HG02885 (cell line): Measurements from ENCODE around the gene POLK.
"Not testable (repeated sequence)": the region's sequence is repeated elsewhere in the genome, so short reads cannot be mapped to it uniquely, and the experiment has no call there.

Source experiments
- ATAC-seq: cut with Tn5 transposase; IDR thresholded peaks from one replicate; pipeline ENCODE4 v1.9.1; 2021; ENCODE audit warnings: mild to moderate bottlenecking; ENCODE audit not compliant: unreplicated experiment, poor library complexity

Gene POLK

DNA sequence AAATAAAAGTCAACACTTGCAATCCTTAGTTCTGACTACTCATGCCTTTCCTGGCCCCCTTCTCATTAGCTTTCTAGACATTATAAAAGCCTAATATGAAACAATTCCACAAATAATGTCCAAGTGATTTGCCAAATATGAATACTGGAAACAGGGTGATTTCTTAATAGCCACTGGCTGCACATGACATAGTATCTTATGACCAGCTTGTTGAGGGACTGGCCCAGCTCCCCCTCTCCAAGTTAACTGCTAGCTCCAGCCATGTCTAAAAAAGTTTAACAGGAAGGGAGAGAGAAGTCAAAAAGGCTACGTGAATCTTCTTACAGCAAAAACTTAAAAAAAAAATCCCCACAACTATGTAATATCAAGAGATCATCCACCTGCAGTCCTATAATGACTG, 1.7 kb upstream of the POLK start:
- ATAC-seq = no peak

DNA sequence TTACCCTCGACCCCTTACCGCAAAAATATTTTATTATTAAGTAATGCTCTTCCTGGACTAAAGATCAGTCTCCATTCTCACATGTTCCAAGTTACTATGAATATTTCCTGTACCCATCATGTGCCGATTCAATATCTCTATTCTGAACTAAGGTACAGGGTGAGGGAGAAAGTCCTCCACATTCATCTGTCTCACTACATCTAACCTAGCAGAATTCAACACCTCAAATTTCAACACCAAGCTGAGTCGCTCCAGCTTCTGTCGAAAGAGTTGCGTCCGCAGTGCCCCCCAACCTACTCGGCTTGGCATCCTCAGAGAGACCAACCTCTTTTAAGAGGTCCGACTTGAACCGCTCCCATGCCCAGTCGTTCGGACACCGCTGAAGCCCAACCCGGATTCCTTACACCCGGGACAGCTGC, 1.3 kb upstream of the POLK start:
- ATAC-seq = no peak

DNA sequence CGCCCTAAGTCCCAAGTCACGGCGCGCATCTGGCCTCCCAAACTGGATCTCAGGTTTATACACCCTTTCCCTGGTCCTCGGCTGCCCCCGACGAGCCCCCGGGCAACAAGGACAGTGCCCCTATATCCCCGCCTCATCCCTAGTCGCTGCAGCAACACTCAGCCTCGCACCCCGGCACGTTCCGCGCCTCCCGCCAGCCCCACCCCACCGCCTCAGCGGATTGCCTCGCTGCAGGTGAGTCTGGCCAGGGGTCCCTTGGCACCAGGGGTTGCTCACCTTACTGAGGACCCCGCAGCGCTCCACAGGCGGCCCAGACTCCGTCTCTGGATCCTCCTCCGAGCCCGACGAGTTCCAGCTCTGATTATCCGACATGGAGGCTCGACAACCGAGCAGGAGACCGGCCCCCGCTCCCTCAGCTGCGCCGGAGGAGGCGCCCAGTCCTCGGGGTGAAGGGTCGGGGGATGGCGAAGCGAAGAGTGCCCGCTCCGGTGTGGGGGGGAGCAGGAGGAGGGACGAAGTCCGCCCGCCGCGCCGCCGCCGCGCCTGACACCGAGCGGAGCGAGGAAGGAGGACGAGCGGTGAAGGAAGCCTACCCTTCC, 756 bp upstream of the POLK start:
- ATAC-seq = peak; percentile 32

DNA sequence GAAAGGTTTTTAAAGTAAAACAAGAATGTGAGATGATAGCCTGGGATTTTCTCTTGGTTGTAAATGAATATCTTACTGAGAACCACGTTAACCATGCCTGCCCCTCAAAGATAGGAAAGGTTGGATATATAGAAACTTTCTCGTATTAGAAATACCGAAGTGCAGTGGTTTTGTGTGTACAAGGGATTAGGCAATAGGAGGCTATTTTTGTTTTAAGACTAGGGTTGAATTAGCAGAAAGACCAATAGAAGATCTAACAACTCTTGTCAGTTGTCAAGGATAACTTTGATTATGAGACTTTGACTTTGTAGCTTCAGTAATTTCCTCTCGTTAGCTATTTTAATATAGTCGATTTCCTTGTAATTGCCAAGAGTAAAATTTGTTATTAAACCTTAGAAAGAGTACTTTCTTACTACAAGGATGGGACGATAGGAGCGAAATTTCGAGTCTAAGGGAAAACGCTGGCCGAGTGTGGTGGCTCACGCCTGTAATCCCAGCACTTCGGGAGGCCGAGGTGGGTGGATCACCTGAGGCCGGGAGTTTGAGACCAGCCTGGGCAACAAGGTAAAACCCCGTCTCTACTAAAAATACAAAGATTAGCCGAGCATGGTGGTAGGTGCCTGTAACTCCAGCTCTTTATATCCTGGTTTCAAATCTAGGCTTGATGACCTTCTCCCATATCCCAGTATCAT, 838 bp downstream of the POLK start:
- no peak for ATAC-seq

DNA sequence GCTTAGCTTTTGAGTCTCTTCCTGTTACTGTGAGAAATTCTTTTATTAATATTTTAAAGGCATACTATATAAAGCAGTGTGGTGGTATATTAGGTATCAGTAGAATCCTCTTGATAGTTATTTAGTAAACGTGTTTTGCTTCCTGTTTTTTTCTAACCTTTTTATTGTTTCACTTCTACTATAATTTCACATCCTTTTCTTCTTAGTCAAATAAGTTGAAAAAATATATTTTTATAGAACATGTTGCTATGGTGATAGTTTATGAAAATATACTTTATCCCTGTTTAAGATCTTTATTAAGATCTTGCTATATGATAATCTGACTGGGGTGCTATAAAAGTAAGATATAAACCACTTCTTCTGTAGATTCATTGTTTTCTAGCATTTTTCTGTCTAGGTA, 2.1 kb downstream of the POLK start:
- no peak for ATAC-seq

DNA sequence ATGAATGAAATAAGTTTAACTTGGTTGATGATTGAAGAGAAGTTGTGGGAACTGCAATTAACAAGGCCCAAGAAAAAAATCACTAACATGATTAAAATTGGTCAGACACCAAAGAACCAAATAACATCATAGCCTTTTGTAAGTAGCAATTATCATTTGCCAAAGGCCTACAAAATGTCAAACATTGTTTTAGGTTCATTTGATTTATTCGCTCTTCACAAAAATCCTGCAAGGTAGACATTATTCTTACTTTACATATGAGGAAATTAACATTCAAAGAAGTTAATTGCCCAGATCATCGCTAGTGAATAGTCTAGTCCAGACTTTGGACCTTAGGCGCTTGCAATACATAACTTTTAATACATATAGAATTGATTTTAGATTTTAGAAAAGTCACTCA, 2.6 kb downstream of the POLK start:
- ATAC-seq = no peak

DNA sequence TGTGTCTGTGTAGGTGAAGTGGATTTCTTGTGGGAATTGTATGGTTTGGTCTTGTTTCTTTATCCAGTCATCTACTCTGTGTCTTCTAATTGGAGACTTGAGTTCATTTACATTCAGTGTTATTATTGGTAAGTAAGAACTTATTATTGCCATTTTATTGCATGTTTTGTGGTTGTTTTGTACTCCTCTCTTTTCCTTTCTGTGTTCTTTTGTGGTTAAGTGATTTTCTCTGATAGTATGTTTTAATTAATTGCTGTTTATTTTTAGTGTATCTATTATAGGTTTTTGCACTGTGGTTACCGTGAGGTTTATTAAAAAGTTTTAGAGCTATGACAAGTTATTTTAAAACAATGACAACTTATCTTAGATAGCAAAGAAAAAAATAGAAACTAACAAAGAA, 8.1 kb downstream of the POLK start:
- no peak for ATAC-seq

DNA sequence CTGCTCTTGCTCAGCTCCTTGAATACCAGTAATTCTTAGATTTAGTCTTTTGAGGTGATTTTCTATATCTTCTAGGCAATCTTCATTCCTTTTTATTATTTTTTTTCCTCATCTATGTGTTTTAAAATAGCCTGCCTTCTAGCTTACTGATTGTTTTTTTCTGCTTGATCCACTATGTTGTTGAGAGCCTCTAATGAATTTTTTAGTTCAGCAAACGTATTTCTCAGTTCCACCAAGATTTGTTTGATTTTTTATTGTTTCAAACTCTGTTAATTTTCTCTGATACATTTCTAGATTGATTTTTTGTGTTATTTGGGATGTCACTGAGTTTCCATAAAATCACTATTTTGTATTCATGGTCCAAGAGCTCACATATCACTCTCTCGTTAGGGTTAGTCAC, 9.5 kb downstream of the POLK start:
- ATAC-seq = no peak

DNA sequence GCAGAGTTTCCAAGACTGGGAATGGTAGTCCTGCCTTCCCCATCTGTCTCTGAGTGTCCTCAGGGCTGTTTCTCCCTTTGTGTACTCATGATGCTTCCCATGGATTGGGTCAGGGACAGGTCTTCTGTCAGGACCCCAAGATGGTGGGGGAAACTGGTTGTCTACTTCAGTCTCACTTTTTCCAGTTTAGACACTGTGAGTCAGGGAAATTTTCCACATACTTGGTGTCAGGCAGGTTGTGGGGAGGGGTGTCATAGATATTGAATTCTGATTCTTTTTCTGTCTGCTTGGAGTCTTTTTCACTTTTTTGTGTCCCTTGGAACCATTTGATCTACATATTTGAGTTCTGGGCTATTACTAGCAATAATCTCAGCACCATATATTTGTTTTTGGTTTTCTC, 10.3 kb downstream of the POLK start:
- ATAC-seq = no peak

DNA sequence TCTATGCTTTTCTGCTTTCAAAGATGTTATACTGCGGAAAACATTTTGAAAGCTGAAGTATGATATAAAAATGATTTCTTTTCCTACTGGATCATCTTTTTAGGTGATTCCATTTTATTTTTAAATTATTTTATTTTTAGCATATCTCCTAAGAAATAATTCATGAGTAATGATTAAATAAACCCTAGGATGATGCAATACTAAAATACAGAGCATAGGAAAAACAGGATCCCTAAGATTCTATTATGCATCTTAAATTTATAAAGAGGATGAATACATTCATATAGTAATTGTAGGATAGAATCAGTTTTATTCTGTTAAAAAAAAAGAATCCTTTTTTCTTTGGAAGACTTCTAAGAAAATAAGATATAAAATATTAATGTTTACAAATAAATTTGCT, 10.9 kb downstream of the POLK start:
- ATAC-seq = no peak

DNA sequence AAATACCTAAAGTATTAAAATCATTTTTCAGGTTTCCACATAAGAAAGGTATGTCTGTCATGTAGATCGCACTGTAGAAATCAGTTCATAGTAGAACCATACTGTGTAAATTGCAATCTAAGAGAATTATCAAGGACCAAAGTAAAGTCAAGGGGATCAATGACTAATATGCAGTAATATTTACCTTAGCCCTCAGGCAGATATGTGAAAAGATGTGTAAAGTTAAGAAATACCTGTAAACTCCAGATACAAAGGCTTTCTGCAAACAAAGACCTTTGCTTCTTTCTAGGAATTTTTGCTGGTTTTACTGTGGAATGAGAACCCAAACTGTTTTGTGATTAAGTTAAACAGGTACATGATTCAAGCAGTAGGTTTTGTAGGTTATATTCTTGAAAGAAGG, 11.6 kb downstream of the POLK start:
- no peak for ATAC-seq

DNA sequence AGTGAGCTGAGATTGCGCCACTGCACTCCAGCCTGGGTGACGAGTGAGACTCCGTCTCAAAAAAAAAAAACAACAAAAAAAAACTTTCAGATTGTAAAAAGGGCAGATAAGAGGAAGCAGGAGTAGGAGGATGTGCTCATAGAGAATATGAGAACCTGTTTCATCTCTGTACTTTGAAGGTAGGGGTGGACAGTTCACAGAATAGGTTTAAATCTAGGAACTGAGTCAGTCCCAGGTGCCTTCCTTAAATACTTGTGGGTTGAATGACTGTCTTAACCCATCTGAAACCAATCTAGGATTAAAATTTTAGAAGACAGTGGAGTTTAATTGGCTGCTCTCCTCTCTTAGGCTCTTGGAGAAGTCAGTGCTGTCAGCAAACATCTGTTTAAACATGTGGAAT, 12.4 kb downstream of the POLK start:
- peak; percentile 92 for ATAC-seq

DNA sequence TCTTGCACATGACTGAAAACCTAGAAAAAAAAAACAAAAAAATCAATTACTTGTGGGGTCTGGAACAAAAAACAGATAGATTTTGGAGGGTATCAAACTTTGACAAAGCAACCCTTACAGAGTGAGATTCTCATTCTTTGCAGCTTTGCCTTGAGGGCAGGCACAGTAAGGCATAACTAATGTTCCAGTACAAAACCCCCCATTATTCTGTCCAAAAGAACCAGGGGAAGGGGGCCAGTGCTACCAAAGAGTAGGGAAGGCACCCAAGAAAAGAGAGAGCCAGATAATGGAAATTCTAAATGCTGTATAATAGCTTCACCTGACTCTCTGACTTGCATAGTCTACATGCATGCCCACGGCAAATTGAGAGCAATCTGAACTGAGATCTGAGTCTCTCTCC, 12.9 kb downstream of the POLK start:
- ATAC-seq = no peak

DNA sequence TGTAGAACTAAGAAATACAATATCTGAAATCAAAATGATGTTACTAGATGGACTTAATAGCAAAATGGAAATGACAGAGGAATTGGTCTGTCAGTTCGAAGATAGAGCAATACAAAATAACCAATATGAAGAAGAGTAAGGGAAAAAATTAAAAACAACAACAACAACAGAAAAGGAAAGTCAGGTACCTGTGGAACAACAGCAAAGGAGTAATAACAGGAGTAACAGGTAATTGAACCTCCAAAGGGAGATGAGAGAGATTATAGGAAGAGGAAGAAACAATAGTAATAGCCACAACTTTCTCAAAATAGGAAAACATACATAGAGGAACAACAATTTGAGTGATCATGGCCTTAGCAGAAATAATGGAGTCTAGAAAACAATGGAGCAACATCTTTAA, 13.7 kb downstream of the POLK start:
- no peak for ATAC-seq

DNA sequence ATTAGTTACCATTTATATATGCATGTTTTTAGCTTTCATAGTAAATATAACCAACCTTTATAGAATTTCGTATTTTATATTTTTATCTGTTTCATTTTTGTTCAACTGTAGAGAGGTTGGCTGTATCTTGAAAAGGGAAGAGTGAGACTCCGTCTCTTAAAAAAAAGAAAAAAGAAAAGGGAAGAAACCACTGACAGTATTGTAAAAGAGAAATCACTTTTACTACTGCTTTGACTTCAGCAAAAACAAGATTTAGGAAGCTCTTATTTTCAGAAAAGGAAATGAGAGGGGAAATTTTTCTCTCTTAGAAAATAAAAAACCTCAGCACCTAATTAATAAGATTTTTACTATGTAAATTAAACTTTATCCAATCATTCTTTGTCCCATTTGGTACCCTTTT, 14.4 kb downstream of the POLK start:
- ATAC-seq = no peak

DNA sequence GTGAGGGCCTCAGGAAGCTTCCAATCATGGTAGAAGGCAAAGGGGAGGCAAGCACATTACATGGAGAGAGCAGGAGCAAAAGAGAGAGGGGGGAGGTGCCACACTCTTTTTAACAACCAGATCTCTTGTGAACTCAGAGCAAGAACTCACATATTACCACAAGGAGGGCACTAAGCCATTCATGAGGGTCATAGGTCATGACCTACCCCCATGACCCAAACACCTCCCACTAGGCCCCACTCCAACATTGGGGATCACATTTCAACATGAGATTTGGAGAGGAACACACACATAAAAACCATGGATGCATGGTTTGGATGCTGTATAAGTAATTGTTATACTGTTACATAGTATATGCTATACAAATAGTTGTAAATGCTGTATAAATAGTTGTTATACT, 17.5 kb downstream of the POLK start:
- ATAC-seq = no peak

DNA sequence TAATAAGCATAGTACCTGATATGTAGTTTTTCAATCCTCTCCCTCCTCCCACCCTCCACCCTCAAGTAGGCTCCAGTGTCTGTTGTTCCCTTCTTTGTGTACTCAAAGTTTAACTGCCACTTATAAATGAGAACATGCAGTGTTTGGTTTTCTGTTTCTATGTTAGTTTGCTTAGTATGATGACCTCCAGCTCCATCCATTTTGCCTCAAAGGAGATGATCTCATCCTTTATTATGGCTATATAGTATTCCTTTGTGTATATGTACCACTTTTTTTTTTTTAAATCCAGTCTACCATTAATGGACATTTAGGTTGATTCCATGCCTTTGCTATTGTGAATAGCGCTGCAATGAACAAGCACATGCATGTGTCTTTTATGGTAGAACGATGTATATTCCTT, 20.5 kb downstream of the POLK start:
- ATAC-seq = no peak

DNA sequence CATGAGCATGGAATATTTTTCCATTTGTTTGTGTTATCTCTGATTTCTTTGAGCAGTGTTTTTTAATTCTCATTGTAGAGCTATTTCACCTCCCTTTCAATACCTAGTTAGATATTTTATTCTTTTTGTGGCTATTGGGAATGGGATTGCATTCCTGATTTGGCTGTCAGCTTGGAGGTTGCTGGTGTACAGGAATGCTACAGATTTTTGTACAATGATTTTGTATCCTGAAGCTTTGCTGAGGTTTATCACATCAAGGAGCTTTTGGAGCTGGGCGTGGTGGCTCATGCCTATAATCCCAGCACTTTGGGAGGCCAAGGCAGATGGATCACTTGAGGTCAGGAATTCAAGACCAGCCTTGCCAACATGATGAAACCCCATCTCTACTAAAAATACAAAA, 22.0 kb downstream of the POLK start:
- not testable (repeated sequence) for ATAC-seq

DNA sequence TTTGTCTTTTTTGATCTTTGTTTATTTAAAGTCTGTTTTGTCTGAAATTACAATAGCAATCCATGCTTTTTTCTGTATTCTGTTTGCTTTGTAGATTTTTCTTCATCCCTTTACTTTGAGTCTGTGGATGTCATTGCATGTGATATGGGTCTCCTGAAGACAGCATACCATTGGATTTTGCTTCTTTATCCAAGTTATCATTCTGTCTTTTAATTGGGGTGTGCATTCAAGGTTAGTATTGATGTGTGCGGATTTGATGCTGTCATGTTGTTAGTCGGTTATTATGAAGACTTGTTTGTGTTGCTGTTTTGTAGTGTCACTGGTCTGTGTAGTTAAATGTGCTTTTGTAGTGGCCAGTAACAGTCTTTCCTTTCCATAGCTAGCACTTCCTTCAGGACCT, 23.0 kb downstream of the POLK start:
- ATAC-seq = no peak

DNA sequence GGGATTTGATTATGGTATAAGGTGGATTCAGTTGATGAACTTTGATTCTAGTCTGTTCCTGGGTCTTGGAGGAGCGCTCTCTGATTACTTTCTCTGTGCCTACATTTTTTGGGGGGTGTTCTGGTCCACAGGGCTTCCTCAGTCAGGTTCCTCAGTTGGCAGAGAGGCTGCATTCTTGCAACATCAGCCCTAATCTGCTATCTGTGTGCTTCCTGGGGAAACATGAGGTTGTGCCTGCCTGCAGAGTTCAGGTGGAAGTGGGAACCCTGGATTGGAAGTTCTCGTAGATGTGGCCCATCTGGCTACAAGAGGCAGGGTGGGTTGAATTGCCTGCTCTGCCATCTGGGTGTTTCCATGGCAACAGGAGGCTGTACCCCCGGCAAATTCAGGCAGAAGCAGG, 24.5 kb downstream of the POLK start:
- ATAC-seq = no peak

DNA sequence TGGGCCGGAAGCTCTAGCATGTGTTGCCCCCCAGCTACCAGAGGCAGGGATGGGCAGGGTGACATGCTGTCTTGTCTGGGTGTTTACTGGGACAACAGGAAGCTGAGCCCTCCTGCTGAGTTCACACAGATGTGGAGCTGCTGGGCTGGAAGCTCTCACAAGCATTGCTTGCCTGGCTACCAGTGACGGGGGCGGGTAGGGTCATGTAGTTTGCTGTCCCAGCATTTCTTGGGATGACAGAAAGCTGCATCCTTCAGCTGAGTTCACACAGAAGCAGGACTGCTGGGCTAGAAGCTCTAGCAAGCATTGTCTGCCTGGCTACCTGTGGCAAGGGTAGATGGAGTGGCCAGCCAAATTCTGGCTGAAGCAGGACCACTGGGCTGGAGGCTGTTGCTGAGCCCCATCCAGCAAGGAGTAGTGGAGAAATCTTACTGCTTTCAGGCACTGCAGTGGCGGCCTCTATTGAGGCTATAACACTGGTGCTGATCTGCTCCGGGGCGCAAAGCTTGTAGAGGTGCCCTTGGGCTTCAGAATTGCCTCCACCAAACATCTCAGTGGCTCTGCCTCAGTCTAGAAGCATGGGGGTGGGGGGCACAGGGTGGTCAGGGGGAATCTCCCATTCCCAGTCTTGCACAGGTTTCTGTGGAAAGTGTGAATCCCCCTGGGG, 25.1 kb downstream of the POLK start:
- ATAC-seq = no peak

DNA sequence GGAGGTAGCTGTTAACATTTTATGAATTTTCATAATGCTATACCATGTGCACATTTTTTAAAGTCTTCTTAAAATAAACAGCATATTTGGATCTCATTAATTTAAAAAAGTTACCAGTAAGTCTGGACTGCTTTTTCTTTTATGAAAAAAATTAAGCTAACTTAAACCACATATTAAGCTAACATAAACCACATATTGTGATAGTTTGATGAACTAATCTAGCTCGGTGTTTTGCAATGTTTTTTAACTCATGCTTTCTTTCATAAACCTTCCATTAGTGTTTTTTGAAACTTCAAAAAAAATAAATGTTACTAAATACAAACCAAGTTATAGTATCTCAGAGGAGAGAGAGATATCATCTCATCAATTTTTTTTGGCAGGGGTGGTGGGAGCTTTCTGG, 26.5 kb downstream of the POLK start:
- ATAC-seq = no peak
